RWPE2 (cell line): Measurements from ENCODE around the gene HINT3.
A peak's percentile ranks its signal among the peaks of the same experiment; 100 is the strongest.

Experiments
- ATAC-seq: fragments of 200-7000 bp; cut with Tn5 transposase; 3 replicates; pipeline ENCODE4 v1.9.1; 2021; ENCODE audit warnings: low read depth
- DNase-seq: peaks from one replicate; pipeline ENCODE4 v3.0.0-alpha.2; 2020; ENCODE audit warnings: low spot score
- H3K27ac ChIP-seq: fragments of 450-650 bp; 2 replicates; pipeline ENCODE4 v1.5.1; 2017; ENCODE audit warnings: mild to moderate bottlenecking; ENCODE audit not compliant: poor library complexity, severe bottlenecking
- H3K27me3 ChIP-seq: fragments of 250-450 bp; sonication (Bioruptor Pico); 2 replicates; pipeline ENCODE4 v1.5.1; 2021; ENCODE audit warnings: mild to moderate bottlenecking, moderate library complexity; ENCODE audit not compliant: insufficient read depth, poor library complexity, severe bottlenecking
- H3K36me3 ChIP-seq: fragments of 250-450 bp; sonication (Bioruptor Pico); 2 replicates; pipeline ENCODE4 v1.5.1; 2020; ENCODE audit warnings: low read depth, mild to moderate bottlenecking, moderate library complexity
- H3K4me1 ChIP-seq: fragments of 250-450 bp; sonication (Bioruptor Pico); 2 replicates; pipeline ENCODE4 v1.5.1; 2021; ENCODE audit warnings: mild to moderate bottlenecking, moderate library complexity; ENCODE audit not compliant: insufficient read depth, poor library complexity, severe bottlenecking
- H3K4me3 ChIP-seq: fragments of 250-450 bp; sonication (Bioruptor Pico); 2 replicates; pipeline ENCODE4 v1.5.1; 2021; ENCODE audit warnings: mild to moderate bottlenecking, moderate library complexity; ENCODE audit not compliant: severe bottlenecking
- H3K9me3 ChIP-seq: fragments of 250-450 bp; sonication (Bioruptor Pico); 2 replicates; pipeline ENCODE4 v1.5.1; 2021; ENCODE audit warnings: mild to moderate bottlenecking, moderate library complexity; ENCODE audit not compliant: severe bottlenecking
- CTCF ChIP-seq: fragments of 450-650 bp; IDR thresholded peaks from one replicate; pipeline ENCODE4 v1.5.1; 2017; ENCODE audit warnings: mild to moderate bottlenecking, moderate library complexity; ENCODE audit not compliant: poor library complexity, severe bottlenecking

Gene HINT3

GRCh38 chr6:125922322-125922860, 34.2 kb upstream of the HINT3 start:
- Histone ChIP-seq H3K27ac (peak overlapping the region; percentile 64), H3K4me1 (peaks cover 40% of the 10 kb centered on the region), H3K9me3 (no peaks in the 10 kb centered on the region), H3K27me3 (no peaks in the 10 kb centered on the region), H3K4me3 (no peak overlapping the region), H3K36me3 (peaks cover 80% of the 10 kb centered on the region)
- no peak for TF ChIP-seq CTCF
- DNase-seq (no peak), ATAC-seq (no peak)

- no peak overlapping the region for H3K4me3 ChIP-seq
- ATAC-seq (no peak), DNase-seq (no peak)
- peaks cover 90% of the 10 kb centered on the region for H3K36me3 ChIP-seq
- no peaks in the 10 kb centered on the region for H3K9me3 ChIP-seq
- no peaks in the 10 kb centered on the region for H3K27me3 ChIP-seq
- peak overlapping the region; percentile 64 for H3K27ac ChIP-seq
- TF ChIP-seq CTCF: no peak
- H3K4me1 ChIP-seq: peaks cover 36% of the 10 kb centered on the region
Measured at GRCh38 chr6:125923366-125923877, 33.1 kb upstream of the HINT3 start.

- Histone ChIP-seq H3K4me1 (peaks cover 32% of the 10 kb centered on the region), H3K9me3 (no peaks in the 10 kb centered on the region), H3K27me3 (no peaks in the 10 kb centered on the region), H3K27ac (peak overlapping the region; percentile 64), H3K36me3 (peaks cover 98% of the 10 kb centered on the region), H3K4me3 (no peak overlapping the region)
- DNase-seq: no peak
- no peak for TF ChIP-seq CTCF
- ATAC-seq: peak; percentile 68
Measured at GRCh38 chr6:125924169-125924568, 32.4 kb upstream of the HINT3 start.

GRCh38 chr6:125924697-125925358, 31.7 kb upstream of the HINT3 start:
- peaks cover 27% of the 10 kb centered on the region for H3K4me1 ChIP-seq
- no peak for DNase-seq
- no peak for TF ChIP-seq CTCF
- no peak for ATAC-seq
- H3K4me3 ChIP-seq: no peak overlapping the region
- peaks cover 98% of the 10 kb centered on the region for H3K36me3 ChIP-seq
- peak overlapping the region; percentile 64 for H3K27ac ChIP-seq
- no peaks in the 10 kb centered on the region for H3K9me3 ChIP-seq
- H3K27me3 ChIP-seq: no peaks in the 10 kb centered on the region

- no peak for TF ChIP-seq CTCF
- H3K9me3 ChIP-seq: no peaks in the 10 kb centered on the region
- no peak for ATAC-seq
- H3K27me3 ChIP-seq: no peaks in the 10 kb centered on the region
- DNase-seq: no peak
- no peak overlapping the region for H3K27ac ChIP-seq
- no peak overlapping the region for H3K4me3 ChIP-seq
- peaks cover 86% of the 10 kb centered on the region for H3K36me3 ChIP-seq
- peaks cover 22% of the 10 kb centered on the region for H3K4me1 ChIP-seq
Measured at GRCh38 chr6:125926711-125927110, 29.9 kb upstream of the HINT3 start.
